Activated T-cell treated with anti-CD3 and anti-CD28 coated beads for 48 hours (primary cell): ENCODE results near the gene HPX.
A peak's percentile ranks its signal among the peaks of the same experiment; 100 is the strongest.
"Not testable (repeated sequence)": the region's sequence is repeated elsewhere in the genome, so short reads cannot be mapped to it uniquely, and the experiment has no call there.

Experiments used
- DNase-seq: peaks from one replicate; pipeline ENCODE4 v3.0.0-alpha.2; 2020; ENCODE audit warnings: low read depth

The HPX gene

DNA sequence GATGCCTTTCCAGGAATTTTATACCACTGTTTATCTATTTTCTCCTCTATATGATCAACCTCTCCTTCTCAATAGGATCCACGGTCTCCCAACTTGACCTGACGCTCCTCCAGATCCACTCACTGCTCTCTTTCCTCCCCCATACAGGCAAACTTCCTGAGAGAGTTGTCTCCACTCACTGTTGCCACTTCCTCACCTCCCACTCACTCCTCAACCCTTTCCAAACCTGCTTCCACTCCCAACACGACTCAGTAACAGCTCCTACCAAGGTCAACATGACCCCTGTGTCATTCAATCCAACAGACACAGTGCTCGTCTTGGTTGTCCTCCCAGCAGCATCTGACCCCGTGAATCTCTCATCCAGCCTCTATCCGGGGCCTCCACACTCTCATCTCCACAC, 25.0 kb downstream of the HPX start:
- no peak for DNase-seq

DNA sequence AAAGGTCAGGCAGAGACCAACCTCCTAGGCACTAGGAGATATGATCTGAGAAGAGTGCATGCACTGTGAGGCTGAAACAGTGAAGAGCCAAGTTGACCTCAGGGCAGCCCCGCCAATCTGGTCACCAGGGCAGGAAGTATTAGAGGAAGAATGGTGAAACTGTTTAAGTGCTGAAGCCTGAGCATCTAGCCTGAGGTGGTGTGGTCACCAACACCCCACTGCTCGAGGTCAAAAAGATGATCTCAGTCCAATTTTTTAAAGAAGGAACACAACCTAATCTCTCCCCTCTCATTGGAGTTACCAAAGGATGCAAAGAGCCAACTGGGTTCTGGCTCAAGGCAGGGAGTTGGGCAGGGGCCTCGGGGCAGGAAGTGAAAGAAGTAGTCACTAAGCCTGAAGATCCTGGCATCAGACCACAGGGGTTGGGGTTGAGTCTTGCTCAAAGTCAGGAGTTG, 25.9 kb downstream of the HPX start:
- peak; percentile 31 for DNase-seq

DNA sequence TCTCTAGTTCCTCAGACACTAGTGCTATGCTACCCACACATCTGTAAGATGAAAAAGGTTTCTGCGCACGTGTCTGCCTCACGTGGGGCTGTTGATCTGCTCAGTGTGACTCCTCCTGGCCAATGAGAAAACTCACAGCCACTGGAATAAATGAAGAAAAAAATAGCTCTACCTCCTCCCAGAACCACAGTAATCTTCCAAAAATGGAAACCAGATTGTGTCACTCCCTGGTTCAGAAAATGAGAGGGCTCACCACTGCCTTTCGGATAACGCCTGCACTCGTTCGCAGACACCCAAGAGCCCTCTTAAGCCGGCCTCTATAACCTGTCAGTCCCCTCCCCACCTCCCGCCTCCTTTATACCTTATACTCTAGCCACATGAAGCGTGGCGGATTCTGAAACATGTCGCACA, 27.0 kb downstream of the HPX start:
- peak; percentile 54 for DNase-seq

DNA sequence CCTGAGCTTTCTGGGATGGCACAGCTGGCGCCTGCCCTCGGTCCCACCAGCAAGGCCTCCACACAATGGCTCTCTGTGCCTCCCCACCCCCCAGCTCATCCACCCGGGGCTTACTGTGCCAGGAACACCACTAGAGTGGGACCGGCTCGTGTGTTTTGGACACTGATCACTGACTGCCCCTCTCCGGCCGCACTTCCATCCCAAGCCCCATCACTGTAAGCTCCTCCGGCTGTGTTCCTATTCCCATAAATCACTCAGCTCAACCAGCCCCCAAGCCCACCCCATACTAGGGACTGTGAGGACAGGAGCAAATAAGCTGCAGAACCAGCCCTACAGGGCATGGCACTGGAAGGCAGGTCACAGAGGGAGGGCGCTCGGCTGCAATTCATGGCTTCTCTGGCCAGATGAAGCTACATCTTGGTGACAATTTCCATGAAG, 29.2 kb downstream of the HPX start:
- DNase-seq: no peak

DNA sequence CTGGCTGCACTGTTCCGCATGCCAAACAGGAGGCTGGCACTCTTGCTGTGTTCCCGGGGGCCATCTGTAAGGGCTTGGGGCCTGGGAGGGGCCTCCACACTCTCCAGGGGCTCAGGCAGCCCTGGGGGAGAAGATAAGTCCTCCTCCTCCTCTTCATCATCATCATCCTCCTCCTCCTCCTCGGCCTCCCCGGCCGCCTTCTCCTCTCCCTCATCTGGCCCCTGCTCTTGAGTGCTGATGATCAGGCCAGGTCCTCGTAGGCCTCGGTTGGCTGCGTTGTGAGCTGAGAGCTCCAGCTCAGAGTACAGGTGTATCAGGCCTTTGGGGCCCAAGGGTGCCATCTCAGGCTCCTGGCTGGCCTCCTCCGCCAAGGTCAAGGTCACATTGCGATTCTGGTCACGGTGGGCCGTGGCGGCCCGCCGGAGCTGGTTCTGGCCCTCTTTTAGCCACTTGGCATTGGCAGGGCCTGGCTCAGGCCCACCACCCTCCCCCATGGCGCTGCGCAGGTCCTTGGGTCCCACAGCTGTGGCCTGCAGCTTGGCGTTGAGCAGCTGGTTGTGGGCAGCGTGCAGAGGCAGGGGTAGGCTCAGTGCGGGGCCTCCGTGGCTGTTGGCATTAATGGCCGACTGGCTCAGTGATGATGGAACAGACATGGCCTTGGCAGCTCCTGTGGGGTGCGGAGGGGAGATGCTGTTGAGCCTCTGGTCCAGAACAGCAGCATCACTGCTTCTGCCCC, 29.9 kb downstream of the HPX start:
- no peak for DNase-seq

DNA sequence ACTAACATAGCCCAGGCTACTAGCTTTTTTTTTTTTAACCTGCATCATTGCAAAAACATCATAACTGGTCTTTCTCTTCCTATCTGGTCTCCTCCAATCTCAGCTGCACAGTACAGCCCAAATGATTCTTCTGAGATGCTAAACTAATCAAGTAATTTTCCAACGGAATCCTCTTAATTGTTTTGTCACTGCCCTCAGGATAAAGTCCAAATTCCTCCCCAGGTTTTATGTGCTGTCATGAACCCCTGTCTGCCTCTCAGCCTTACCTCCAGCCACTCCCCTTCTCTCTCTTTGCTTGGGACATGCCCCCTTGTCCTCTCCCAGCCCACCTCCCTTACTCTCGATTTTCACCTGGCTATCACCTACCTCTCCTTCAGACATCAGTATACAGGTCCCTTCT, 34.4 kb downstream of the HPX start:
- no peak for DNase-seq

DNA sequence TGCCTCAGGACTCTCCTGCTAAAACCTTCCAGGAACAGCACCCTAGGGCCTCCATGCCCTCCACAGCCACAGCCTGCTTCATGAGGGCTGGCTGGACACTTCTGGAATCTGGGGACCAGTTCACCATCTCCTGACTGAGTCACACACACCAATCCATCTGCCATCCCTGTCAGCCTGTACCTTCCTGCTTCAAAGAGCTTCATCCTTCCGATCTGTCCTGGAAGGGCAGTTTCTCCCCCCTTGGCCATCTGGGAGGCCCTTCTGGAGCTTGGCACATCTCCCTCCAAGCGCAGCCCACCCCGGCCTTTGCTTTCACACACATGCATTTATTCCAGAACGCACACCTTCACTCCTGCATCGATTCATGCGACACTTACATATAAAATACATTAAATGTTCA, 34.9 kb downstream of the HPX start:
- no peak for DNase-seq

DNA sequence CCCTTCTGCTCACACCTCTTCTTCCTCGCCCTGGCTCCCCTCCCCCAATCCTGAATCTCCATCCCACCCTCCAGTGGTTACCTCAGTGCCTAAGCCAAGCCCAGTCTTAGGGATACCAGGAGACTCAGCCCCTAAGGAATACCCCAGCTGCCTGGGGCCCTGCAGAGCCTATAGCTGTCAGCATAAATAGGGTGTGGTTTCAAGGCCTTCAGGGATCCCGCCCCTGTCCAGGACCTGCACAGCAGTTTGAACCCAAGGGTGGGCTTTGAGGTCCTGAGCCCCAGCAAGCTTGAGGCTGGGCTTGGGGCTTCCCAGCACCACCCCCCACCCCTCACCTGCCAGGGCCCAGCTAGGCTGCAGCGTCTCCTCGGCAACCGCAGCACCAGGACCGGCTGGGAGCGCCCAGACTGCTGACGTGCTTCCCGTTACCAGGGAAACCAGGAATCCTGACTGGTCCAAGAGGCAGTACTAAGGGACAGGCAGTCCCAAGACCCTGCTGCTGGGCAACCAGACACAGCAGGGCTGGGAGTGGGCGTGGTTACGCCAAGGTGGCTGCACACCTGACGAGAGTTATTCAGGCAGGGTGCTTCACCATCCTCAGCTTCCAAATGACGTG, 35.6 kb downstream of the HPX start:
- DNase-seq: no peak

DNA sequence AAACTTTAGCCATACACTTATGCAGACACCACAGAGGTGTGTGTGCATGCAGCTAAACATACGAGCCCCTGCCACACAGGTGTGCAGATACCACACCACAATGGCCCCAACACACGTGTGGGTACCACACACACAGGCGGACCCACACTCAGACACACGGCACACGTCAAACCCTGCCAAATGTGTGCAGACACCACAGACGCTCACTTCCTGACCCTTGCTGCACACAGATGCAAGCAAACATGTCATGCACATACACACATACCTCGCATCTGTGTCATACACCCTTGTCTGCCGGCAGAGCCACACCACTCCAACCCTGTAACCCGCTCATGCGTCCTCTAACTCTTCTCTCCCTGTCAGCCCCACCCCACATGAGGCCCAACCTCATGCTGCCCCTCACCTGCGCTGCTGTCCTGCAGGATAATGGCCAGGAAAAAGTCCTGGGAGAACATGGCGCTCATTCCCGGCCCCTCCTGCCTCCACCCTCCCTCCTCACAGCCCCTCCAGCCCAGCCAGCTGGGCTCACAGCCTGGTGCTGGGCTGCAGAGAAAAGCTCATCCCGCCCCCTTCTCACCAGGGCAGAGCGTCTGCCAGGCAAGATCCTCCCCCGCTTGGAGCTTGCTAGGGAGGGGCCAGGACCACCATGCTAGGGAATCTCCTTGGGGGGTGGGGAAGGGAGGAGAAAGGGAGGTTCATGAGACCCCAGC, 36.3 kb downstream of the HPX start:
- DNase-seq: no peak

DNA sequence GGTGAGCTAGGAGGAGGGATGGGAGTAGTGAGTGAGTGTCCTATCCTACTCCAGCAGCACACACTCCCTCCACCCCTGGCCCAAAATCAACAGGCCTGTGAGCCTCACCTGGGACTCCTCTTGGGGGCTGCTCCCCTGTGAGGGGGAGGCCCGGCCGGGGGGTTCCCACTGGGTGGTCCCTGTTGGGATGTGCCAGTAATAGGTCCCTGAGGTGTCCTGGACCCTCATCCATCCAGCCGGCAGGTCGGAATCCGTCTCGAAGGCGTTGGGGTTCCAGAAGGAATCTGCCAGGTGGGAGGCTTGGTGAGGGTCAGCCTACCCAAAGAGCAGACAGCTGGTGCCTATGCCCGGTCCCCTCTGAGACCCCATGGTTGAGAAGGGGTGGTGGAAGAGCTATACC, 37.2 kb downstream of the HPX start:
- no peak for DNase-seq

DNA sequence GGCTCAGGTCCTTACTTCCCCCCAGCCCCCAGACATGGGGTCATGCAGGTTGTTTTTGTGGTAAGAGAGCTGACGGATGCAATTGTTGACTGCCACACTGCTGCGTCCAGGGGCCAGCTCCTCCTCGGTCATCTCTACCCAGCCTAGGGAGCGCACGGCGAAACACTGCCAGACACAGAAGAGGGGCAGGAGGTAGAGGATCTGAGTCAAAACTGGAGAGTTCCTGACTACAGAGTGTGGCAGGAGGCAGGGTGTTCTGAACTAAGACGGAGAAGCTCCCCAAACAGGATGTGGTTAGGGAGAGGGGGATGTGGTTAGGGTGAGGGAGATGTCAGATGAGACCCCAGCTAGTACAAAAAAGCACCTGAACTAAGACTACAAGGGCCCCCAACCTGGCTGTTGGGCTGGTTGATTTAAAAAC, 38.2 kb downstream of the HPX start:
- DNase-seq: peak; percentile 49

DNA sequence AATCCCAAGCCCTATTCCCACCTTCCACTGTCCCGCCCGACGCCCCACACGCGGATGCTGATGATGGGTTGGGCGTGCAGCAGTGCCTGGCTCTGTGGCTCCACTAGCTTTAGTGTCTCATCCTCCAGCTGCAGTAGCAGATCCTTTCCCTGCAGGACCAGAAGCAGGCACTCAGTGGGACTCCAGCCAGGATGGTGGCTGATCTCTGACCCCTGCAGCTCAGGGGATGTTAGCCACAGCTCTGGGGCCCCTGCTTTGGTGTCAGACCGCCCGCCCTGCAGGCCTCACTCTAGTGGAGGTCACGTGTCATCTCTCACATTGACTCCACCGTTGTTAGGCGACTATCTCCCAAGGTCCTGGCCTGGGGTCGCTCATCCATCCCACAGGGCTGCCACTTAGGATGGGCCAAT, 38.7 kb downstream of the HPX start:
- DNase-seq: no peak

DNA sequence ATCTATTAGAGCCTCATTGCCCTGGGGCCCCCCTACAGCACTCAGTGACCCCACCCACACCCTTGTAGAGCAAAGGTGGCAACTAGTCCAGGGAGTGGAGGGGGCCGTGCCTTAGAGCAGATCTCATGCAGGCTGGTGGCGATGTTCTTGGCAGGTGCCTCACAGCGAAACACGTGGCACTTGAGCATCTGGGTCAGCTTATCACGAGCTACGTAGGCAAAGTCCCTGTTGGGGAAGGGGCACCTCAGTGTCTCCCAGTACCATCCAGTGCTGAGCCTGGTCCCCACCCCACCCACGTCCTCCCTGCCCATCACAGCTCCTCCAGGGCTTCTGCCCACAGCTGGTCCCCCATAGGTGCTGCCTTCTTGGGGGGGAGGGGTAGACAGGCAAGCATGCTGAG, 39.3 kb downstream of the HPX start:
- no peak for DNase-seq

DNA sequence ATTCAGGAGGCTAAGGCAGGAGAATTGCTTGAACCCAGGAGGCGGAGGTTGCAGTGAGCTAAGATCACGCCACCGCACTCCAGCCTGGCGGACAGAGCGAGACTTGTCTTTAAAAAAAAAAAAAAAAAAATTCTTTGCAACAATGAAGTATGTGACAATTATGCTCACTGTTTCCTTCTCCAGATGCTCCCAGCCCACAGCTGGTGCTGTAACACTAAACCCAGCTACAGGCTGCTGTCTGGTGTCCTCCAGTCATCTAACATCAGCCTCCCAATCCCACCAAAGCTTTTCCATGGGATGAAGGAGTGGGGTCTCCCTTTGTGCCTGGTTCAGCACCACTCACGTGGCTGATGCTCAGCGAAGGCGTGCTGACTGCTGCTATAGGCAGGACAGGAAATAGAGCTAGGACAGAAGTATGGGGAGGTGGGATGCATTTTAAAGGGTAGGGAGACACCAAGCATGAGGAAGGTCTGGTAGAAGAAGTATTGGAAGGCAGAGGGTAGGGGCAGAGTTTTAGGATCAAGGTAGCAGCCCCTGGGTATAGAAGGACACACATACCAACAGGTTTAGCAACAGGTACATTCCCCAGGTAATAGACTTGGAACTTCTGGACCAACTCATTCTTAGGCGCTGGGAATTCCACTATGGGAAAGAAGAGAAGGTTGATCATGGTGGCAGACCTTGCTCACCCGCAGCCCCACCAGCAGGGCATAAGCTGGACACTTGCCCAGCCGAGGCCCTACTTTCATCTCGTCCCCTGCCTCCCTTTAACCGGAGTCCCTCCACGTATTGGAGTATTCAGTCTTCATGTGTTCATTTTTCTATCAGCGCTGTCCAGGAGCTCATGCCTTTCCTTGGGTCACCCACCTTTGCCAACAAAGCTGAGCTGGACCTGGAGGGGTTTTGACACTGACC, 40.1 kb downstream of the HPX start:
- DNase-seq: no peak

DNA sequence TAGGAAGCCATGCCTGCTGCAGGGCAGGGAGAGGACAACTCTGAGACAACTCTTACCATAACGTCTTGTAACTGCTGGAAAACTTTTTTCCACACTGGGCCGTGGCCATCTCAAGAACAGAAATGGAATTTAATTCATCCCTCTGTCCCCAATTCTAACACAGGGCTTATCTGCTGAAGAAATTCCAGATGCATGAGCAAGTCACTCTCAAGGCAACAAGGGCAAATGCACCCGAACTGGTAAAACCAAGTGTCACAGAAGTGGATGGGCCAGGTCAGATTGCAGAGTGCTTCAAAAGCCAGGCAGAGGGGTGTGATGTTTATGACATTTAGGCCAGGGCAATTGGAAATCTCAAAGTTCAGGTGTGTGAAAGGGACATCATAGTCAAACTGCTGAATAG, 43.2 kb downstream of the HPX start:
- no peak for DNase-seq

DNA sequence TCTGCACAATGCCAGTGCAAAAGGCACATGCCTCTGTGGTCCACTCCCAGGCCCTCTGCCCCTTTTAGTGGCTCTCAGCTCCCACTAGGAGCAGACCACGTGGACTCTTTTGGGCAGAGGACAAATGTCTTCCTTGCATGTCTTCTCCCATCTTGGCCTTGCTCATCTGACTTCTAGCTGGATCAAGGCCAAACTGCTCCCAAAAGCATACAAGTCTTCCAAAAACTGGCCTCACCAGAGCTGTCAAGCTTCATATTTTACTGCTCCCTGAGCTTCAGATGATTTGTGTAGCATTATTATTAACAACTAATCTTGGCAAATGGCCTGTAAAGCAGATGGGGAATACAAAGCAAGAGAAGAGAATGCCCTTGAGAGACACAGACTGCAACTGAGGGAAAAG, 43.6 kb downstream of the HPX start:
- DNase-seq: no peak

DNA sequence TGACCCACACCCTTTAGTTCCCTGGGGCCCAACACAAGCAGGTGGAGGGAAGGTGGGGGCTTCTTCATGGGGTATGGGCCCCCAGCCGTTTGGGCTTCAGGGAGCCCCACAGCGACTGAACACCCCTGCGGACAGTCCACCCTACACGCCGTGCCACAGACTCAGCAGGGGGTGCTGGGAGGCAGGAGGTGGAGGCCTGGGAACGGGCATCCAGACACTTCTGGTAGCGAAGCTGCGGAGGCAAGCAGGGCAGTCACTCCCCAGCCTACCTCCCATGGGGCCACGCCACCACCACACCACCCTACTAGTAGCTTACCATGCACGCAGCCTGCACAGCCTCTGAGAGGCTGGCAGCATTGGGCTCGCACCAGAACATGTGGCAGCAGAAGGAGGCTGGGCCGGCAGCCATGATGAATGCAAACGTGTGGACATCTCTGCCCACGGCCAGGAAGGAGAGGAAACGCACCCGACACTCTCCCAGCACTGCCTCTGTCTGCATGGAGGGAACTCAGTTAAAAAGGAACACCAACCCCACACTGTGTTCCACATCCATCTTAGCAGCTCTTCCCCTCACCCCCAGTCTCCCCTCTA, 45.2 kb downstream of the HPX start:
- DNase-seq: no peak

DNA sequence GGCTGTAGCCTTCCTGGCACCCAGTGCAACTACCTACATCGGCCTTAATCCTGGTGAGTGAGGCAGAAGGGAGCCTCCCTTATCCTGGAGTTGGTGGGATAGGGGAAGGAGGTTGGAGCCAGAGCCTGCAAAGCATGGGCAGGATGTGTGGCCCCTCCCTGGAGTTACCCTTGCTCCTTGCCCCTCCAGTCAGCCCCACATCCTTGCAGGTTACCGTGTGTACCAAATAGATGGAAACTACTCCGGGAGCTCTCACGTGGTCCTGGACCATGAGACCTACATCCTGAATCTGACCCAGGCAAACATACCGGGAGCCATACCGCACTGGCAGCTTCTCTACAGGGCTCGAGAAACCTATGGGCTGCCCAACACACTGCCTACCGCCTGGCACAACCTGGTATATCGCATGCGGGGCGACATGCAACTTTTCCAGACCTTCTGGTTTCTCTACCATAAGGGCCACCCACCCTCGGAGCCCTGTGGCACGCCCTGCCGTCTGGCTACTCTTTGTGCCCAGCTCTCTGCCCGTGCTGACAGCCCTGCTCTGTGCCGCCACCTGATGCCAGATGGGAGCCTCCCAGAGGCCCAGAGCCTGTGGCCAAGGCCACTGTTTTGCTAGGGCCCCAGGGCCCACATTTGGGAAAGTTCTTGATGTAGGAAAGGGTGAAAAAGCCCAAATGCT, 46.7 kb downstream of the HPX start:
- no peak for DNase-seq

DNA sequence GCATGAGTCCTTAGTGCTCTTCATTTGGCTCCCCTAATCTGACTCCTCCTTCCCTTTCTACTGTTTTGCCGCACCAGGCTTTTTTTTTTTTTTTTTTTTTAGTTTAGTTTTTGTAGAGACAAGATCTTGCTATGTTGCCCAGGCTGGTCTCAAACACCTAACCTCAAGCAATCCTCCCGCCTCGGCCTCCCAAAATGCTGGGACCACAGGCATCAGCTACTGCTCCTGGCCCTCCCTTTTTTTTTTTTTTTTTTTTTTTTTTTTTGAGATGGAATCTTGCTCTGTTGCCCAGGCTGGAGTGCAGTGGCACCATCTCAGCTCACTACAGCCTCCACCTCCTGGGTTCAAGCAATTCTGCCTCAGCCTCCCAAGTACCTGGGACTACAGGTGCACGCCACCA, 48.5 kb downstream of the HPX start:
- not testable (repeated sequence) for DNase-seq

DNA sequence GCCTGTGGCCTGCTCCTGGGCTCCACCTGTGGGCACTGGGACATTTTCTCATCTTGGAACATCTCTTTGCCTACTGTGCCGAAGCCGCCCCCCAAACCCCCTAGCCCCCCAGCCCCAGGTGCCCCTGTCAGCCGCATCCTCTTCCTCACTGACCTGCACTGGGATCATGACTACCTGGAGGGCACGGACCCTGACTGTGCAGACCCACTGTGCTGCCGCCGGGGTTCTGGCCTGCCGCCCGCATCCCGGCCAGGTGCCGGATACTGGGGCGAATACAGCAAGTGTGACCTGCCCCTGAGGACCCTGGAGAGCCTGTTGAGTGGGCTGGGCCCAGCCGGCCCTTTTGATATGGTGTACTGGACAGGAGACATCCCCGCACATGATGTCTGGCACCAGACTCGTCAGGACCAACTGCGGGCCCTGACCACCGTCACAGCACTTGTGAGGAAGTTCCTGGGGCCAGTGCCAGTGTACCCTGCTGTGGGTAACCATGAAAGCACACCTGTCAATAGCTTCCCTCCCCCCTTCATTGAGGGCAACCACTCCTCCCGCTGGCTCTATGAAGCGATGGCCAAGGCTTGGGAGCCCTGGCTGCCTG, 49.2 kb downstream of the HPX start:
- DNase-seq: no peak
